Measurements from ENCODE around the gene GLRB. TPM values are rescaled to one million over a fixed set of nuclear protein-coding genes. Genes with fewer than 3 reads are reported as not detected.

GLRB gene
- total RNA-seq = 3.5 and 9.7 TPM in 2 replicates

DNA sequence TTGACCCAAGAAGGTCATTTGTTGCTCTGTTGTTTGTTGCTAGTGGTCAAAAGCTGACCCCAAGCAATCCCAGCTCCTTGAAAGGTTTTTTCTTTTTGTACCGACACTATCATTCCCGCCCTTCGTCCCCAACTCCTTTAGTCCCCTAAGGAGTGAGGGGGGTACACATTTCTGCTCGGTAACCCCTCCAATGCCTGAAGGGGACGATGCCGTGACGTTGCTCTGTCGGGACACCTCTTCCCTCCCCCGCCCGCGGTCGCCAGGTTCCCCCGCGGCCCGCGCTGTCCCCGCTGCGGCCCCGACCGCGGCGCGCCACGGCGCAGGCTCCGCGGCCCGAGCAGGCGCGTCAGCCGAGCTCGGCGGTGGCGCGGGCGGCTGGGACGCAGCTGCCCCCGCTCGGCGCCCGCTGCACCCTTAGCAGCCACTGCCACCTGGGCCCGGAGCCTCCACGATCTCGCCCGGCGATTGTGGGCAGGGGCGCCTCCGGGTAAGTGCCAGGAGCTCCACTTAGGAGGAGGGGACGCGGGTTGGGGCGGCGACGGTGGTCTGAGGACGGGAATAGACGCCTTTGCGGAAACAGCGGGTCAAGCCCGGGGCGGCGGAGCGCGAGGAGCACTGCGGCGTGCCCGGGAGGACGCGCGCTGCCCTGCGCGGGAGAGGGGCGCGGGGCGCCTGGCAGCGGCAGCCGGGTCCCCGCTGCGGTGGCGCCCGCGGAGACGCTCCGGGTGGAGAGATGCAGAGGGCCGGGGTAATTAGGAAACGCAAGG is at the start of gene GLRB:
GLRB (plus strand) TSS at position 340 of the 767 bp plus-strand sequence. CDS start 1,875 bp downstream, outside the sequence.

DNA sequence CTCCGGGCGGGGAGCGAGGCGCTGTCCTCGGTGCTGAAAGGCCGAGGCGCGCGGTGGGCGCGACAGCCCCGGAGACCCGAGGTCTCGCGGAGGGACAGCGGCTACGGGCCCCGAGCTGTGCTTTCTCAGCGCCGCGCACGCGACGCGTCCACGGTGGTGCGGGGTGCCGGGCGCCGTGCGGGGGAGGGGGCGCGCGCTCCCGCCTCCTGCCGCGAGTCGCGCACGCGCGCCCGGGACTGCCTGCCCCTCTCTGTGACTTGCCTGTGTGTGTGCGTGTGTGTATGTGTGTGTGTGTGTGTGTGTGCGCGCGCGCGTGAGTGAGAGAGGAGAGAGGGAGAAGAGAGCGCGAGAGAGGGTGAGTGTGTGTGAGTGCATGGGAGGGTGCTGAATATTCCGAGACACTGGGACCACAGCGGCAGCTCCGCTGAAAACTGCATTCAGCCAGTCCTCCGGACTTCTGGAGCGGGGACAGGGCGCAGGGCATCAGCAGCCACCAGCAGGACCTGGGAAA is 144.5 kb downstream of the GLRB start, which contains the start of gene GRIA2:
GRIA2 (plus strand) TSS at position 358 of the 511 bp plus-strand sequence. CDS start 315 bp downstream, outside the sequence.

Other genes starting within 250 kb of the GLRB start
- gene PDGFC, start 104.4 kb upstream of the GLRB start, total RNA-seq = 62.8 and 77.8 TPM in 2 replicates
- gene GRIA2, start 144.6 kb downstream of the GLRB start, total RNA-seq = not detected in 2 replicates

Measured in myometrial cell (primary cell).